GM21786 (cell line): ENCODE measurements around the gene PRR20G.

Experiments
- ATAC-seq: cut with Tn5 transposase; IDR thresholded peaks from one replicate; pipeline ENCODE4 v1.9.1; 2021; ENCODE audit not compliant: unreplicated experiment

The PRR20G gene

DNA sequence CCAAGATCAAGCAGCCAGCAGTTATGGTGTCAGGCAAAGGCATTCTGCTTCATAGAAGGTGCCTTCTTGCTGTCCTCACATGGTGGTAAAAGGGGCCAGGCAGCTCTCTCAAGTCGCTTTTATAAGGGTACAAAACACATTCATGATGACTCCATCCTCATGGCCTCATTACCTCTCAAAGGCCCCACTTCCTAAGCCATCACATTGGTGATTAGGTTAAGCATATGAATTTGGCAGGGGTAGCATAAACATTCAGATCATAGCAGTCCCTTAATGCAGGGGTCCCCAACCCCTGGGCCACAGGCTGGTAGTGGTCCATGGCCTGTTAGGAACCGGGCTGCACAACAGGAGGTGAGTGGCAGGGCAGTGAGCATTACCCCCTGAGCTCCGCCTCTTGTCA is 52.1 kb downstream of the PRR20G start:
- no peak for ATAC-seq

DNA sequence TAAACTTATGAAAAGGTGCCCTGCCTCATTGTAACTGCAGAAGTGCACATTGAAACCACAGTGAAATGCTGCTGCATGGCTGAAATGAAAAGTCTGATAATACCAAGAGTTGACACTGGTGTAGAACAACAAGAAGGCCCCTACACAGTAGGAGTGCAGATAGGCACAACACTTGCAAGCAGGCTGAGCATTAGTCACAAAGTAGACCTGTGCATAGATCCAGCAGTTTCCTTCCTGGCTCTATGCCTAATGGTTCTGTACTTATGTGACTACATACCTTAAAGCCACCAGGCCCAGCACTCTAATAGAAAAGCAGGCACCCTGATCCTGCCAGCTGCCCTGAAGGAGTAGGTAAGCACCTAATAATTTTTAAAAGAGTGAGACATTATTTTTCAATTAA is 53.1 kb downstream of the PRR20G start:
- ATAC-seq: no peak
